MM.1S (cell line): ENCODE measurements around the gene PXMP2.

Experiments
- DNase-seq: peaks from one replicate; pipeline ENCODE4 v3.0.0-alpha.2; 2015
- H2AFZ ChIP-seq: fragments of 300-600 bp; sonication (generic); 2 replicates; pipeline ENCODE4 v1.6.0; 2016; ENCODE audit warnings: antibody characterized with exemption, low read length
- H3F3A ChIP-seq: fragments of 300-600 bp; sonication (generic); 2 replicates; pipeline ENCODE4 v1.6.1; 2016; ENCODE audit warnings: mild to moderate bottlenecking, antibody characterized with exemption, low read length, moderate library complexity, mixed read lengths; ENCODE audit not compliant: insufficient read depth
- H3K27ac ChIP-seq: fragments of 300-600 bp; sonication (generic); 2 replicates; pipeline ENCODE4 v1.5.1; 2016; ENCODE audit warnings: mild to moderate bottlenecking, low read length
- H3K27me3 ChIP-seq: fragments of 300-600 bp; sonication (generic); replicated peaks from 2 replicates; pipeline ENCODE4 v1.6.0; 2016; ENCODE audit warnings: low read length; ENCODE audit not compliant: insufficient read depth
- H3K36me3 ChIP-seq: fragments of 300-600 bp; sonication (generic); replicated peaks from 2 replicates; pipeline ENCODE4 v1.6.1; 2016; ENCODE audit warnings: mild to moderate bottlenecking, low read length, mixed read lengths; ENCODE audit not compliant: insufficient read depth
- H3K4me1 ChIP-seq: fragments of 300-600 bp; sonication (generic); 2 replicates; pipeline ENCODE4 v1.6.1; 2016; ENCODE audit warnings: low read length, mixed read lengths
- H3K4me2 ChIP-seq: fragments of 300-600 bp; sonication (generic); 2 replicates; pipeline ENCODE4 v1.6.0; 2016; ENCODE audit warnings: low read depth, low read length
- H3K4me3 ChIP-seq: fragments of 300-600 bp; sonication (generic); 2 replicates; pipeline ENCODE4 v1.5.1; 2016; ENCODE audit warnings: low read length, mixed read lengths
- H3K79me2 ChIP-seq: fragments of 300-600 bp; sonication (generic); 2 replicates; pipeline ENCODE4 v1.6.1; 2016; ENCODE audit warnings: mixed run types, low read length, mixed read lengths
- H3K9ac ChIP-seq: fragments of 300-600 bp; sonication (generic); 2 replicates; pipeline ENCODE4 v1.6.1; 2016; ENCODE audit warnings: low read length, mixed read lengths
- H3K9me2 ChIP-seq: fragments of 300-600 bp; sonication (generic); replicated peaks from 2 replicates; pipeline ENCODE4 v1.6.1; 2016; ENCODE audit warnings: mild to moderate bottlenecking, low read length, mixed read lengths; ENCODE audit not compliant: insufficient read depth
- H3K9me3 ChIP-seq: fragments of 300-600 bp; sonication (generic); replicated peaks from 2 replicates; pipeline ENCODE4 v1.6.1; 2016; ENCODE audit warnings: mild to moderate bottlenecking, low read length, mixed read lengths; ENCODE audit not compliant: insufficient read depth
- H4K20me1 ChIP-seq: fragments of 300-600 bp; sonication (generic); 2 replicates; pipeline ENCODE4 v1.6.1; 2016; ENCODE audit warnings: mild to moderate bottlenecking, low read length, moderate library complexity, mixed read lengths; ENCODE audit not compliant: insufficient read depth
- EZH2 ChIP-seq: fragments of 300-600 bp; sonication (generic); optimal IDR thresholded peaks from 2 replicates; pipeline ENCODE3; 2017; ENCODE audit warnings: low read depth, mild to moderate bottlenecking, antibody characterized with exemption, low read length, mixed read lengths
- EZH2phosphoT487 ChIP-seq: fragments of 300-600 bp; sonication (generic); IDR thresholded peaks from 2 replicates; pipeline ENCODE4 v1.6.1; 2018; ENCODE audit warnings: antibody characterized with exemption, low read length
- TF ChIP-seq, protein P1 (sequence below): fragments of 300-600 bp; sonication (generic); IDR thresholded peaks from 2 replicates; pipeline ENCODE4 v1.5.1; 2016; ENCODE audit warnings: antibody characterized with exemption, low read length, mixed read lengths

Gene PXMP2

DNA sequence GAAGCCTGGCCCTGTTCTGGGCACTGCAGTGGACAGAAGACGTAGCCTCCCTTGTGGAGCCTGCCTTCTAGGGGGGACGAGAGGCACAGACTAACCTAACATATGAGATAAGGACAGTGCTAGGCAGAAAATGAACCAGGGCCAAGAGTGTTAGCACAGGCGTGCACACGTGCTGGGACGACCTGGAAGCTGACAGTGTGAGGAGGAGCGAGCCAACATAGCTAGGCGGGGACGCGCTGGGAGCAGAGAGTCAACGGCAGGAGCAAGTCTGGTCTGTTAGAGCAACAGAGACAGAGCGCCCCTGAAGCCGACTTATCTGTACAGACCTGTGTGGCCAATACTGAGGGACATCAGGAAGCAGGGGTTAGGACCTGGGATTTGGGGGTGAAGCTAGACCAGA, 8.0 kb downstream of the PXMP2 start:
- Histone ChIP-seq H3K4me1 (no peaks in the 10 kb centered on the region), H3K4me2 (no peak overlapping the region), H3K4me3 (no peak overlapping the region), H4K20me1 (no peaks in the 10 kb centered on the region), H3K36me3 (no peaks in the 10 kb centered on the region), H3K9me3 (no peaks in the 10 kb centered on the region), H3K27me3 (no peaks in the 10 kb centered on the region), H3K9me2 (no peaks in the 10 kb centered on the region), H3K9ac (no peak overlapping the region), H3K79me2 (no peaks in the 10 kb centered on the region), H3K27ac (no peak overlapping the region), H2AFZ (no peak overlapping the region), H3F3A (no peaks in the 10 kb centered on the region)
- no peak for TF ChIP-seq EZH2phosphoT487
- TF ChIP-seq, protein P1, sequence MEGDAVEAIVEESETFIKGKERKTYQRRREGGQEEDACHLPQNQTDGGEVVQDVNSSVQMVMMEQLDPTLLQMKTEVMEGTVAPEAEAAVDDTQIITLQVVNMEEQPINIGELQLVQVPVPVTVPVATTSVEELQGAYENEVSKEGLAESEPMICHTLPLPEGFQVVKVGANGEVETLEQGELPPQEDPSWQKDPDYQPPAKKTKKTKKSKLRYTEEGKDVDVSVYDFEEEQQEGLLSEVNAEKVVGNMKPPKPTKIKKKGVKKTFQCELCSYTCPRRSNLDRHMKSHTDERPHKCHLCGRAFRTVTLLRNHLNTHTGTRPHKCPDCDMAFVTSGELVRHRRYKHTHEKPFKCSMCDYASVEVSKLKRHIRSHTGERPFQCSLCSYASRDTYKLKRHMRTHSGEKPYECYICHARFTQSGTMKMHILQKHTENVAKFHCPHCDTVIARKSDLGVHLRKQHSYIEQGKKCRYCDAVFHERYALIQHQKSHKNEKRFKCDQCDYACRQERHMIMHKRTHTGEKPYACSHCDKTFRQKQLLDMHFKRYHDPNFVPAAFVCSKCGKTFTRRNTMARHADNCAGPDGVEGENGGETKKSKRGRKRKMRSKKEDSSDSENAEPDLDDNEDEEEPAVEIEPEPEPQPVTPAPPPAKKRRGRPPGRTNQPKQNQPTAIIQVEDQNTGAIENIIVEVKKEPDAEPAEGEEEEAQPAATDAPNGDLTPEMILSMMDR: no peak
- TF ChIP-seq EZH2: no peak
- DNase-seq: no peak

DNA sequence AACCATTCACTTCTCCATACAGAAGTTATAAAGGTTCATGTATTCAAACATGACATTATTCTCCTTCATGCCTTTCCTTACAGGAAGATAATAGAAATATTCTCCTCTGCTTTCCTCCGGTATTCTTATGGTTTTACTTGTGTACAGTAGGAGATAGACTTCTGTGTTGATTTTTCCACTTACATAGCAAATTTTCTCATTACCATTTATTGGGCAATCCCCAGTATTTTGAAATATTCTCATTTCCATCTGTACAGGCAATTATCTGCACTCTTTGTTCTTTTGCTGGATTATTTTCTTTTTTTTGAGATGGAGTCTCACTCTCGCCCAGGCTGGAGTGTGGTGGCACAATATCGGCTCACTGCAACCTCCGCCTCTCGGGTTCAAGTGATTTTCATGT, 11.0 kb downstream of the PXMP2 start:
- Histone ChIP-seq H4K20me1 (no peaks in the 10 kb centered on the region), H3K36me3 (no peaks in the 10 kb centered on the region), H3K9me2 (no peaks in the 10 kb centered on the region), H3K79me2 (no peaks in the 10 kb centered on the region), H2AFZ (no peak overlapping the region), H3K9ac (no peak overlapping the region), H3K9me3 (no peaks in the 10 kb centered on the region), H3K27ac (no peak overlapping the region), H3K4me3 (no peak overlapping the region), H3K4me2 (no peak overlapping the region), H3F3A (no peaks in the 10 kb centered on the region), H3K27me3 (no peaks in the 10 kb centered on the region), H3K4me1 (no peaks in the 10 kb centered on the region)
- TF ChIP-seq, protein P1: no peak
- no peak for TF ChIP-seq EZH2
- DNase-seq: no peak

DNA sequence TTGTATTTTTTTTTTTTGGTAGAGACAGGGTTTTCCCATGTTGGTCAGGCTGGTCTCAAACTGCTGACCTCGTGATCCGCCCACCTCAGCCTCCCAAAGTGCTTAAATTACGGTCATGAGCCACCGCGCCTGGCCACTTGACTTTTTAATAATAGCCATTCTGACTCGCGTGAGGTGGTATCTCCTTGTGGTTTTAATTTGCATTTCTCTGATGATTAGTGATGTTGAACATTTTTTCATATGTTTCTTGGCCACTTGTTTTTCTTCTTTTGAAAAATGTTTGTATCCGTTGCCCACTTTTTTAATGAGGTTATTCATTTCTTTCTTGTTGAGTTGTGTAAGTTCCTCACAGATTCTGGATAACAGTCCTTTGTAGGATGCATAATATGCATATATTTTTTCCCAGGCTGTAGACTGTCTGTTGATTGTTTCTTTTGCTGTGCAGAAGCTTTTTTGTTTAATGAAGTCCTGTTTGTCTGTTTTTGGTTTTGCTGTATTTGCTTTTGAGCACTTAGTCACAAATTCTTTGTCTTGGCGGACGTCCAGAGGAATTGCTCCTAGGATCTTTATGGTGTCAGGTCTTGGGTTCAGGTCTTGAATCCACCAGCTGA, 12.9 kb downstream of the PXMP2 start:
- no peaks in the 10 kb centered on the region for H3K4me1 ChIP-seq
- H3K9me3 ChIP-seq: no peaks in the 10 kb centered on the region
- no peaks in the 10 kb centered on the region for H3K9me2 ChIP-seq
- TF ChIP-seq EZH2phosphoT487 (no peak), EZH2 (no peak)
- TF ChIP-seq, protein P1: no peak
- H2AFZ ChIP-seq: no peak overlapping the region
- H3K27me3 ChIP-seq: no peaks in the 10 kb centered on the region
- no peaks in the 10 kb centered on the region for H3F3A ChIP-seq
- H3K79me2 ChIP-seq: no peaks in the 10 kb centered on the region
- no peak overlapping the region for H3K27ac ChIP-seq
- no peak overlapping the region for H3K4me3 ChIP-seq
- no peaks in the 10 kb centered on the region for H4K20me1 ChIP-seq
- H3K4me2 ChIP-seq: no peak overlapping the region
- H3K9ac ChIP-seq: no peak overlapping the region
- H3K36me3 ChIP-seq: no peaks in the 10 kb centered on the region
- DNase-seq: no peak
